GM13977 (cell line): ENCODE data around the gene FAM81A.

Source experiments
- DNase-seq: peaks from one replicate; pipeline ENCODE4 v3.0.0; 2012; ENCODE audit warnings: low spot score
- CTCF ChIP-seq: IDR thresholded peaks from 2 replicates; pipeline ENCODE4 v1.5.1; 2012; ENCODE audit warnings: mild to moderate bottlenecking, control low read depth; ENCODE audit not compliant: insufficient read depth; ENCODE audit errors: extremely low read depth, missing control alignments
- in situ Hi-C: fragments of 300-500 bp; cut with MboI; formaldehyde crosslinking; loops from one replicate; pipeline ENCODE4 v1.12.0; 2022; ENCODE audit warnings: low sequenced_read_pairs, low pct_unique_long_range_greater_than_20kb, mixed read lengths, inconsistent platforms; ENCODE audit not compliant: unreplicated experiment

The FAM81A gene

DNA sequence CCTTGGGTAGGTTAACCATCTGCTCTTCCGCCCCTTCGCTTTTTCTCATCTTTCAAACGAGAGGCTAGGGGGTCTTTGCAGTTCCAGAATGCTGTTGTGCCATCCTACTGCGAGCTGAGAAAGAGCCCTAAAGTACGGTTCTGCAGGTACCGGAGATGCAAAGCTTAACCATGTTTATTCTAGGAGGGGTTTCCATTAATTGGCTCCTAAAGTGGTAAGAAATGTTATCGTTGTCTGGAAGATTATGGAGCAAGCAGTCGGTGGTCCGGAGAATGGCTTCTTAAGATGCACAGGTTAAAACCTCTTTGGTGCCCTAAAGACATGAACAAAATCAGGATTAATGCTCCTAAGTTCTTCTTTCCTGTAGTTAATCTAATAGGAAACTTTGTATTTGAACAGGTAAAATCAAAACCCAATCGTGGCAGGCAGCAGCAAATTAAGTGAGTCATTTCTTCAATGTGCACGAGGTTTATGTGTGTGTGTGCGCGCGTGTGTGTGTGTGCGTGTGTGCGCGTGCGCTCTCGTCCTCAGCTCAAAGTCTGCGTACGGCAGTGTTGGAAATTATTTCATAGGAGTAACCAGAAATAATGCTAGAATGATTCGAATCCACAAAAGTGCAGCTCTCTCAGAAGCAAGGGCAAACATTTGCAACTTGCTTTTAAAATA, 772 bp downstream of the FAM81A start:
- DNase-seq, result no peak
- no peak for TF ChIP-seq CTCF
- in situ Hi-C loops, result no loop called here

- in situ Hi-C loops, result no loop called here
- no peak for TF ChIP-seq CTCF
- DNase-seq, result no peak
Measured at GRCh38 chr15:59439576-59439975, 1.6 kb downstream of the FAM81A start.

DNA sequence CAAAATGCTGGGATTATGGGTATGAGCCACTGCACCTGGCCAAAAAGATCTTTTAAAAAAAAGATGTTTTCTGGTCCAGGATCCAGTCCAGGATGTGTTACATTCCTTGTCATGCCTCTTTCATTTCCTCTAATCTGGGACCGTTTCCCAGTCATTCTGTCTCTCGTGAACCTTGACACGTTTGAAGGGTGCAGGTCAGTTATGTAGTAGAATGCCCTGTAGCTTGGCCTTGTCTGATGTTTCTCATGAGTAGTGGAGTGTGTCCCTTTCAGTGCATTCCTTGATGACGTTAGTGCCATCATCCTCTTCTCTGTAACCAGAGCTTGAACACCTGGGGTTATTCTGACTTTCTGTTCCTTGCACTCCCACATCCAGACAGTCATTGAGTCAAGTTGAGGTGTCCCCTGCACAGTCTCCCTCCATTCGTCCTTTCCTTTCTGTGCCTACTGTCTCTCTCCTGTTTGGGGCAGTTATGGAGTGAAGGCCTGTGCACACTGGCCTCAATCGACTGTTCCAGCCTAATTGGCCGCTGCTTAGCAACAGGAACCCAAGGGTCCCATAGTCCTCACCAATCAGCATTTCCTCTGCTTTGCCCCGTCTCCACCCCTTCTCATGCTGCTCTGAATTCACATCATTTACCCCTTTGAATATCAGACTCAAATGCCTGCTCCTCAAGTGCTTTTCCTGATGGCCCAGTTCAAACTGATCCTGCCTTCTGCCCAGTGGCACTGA, 5.5 kb downstream of the FAM81A start:
- in situ Hi-C loops, result no loop called here
- DNase-seq, result peak; percentile 43
- no peak for TF ChIP-seq CTCF

GRCh38 chr15:59444081-59444835, 6.3 kb downstream of the FAM81A start:
- no peak for DNase-seq
- no peak for TF ChIP-seq CTCF
- in situ Hi-C loops, result no loop called here

DNA sequence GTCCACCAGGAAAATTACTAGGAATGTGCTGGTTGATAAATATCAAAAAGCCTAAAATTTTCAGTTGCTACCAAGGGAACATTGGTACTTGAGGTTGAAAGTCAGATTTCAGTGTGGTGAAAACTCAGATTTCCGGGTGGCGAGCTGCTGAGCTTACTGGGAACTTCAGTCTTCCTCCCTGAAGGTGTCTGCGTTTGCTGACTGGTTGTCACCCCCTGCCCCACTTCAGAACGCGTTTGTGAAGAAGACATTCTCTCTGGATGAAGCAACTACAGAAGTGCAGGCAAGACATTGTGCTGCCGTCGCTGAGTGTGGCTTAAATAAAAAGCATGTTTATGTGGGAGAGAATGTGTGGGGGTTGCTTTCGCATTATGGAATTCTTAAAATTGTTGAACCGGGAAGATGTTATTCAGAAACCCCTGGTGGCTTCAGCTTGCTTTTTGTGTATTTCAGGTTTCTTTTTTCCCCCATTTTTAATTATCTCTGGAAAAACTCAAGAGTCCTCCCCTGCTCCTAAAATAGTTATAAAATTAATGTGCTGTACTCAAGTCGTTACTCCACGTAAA, 7.1 kb downstream of the FAM81A start:
- in situ Hi-C loops, result no loop called here
- no peak for TF ChIP-seq CTCF

DNA sequence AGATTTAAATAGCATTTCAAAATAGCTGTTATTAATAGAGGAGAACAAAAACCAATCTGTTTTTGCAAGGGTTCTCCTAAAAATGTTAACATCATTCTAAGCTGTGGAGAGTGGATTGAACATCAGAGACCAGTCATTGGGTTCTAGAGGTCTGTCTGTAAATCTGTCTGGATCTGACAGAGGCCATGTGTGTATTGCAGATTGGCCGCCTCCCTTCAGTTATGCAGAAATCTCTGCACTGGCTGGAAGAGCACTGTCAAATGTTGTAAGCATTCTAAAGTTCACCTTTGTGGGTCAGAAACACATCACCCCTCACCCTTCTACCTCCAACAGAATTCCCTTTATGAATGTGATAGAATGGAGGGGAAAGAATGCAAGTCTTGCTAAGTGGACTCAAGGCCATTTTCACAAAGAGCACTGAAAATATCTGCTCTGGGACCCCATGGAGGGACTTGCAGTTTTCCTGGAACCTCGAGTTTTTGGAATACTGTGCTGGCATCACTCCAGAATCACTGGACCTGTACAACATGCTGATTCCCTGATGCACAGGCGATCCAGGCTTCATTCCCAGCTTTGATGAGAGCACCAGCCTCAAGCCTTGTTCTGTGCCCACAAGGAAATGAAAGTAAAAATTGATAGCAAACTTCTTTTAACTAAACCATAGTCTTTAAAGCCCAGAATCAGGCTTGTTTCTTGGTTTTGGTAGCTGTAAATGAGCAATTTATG, 8.4 kb downstream of the FAM81A start:
- no peak for DNase-seq
- TF ChIP-seq CTCF, result no peak
- in situ Hi-C loops, result no loop called here

More for the DNA sequence above, 7.1 kb downstream of the FAM81A start:
- no peak for DNase-seq
